K562 (cell line): Measurements from ENCODE around the gene CYP1B1. TPM values are rescaled to one million over a fixed set of nuclear protein-coding genes. Genes with fewer than 3 reads are reported as not detected.

Experiments used
- ATAC-seq: fragments of 200-7000 bp; cut with Tn5 transposase; 3 replicates; pipeline ENCODE4 v1.9.1; 2020; ENCODE audit warnings: moderate library complexity
- BruUV-seq: library from RNA; stranded (reverse); fragments of 400-500 nt; replicated peaks from 2 replicates; lab custom pipeline; 2021; lab: Mats Ljungman, UMichigan
- CTCF ChIA-PET: fragments of 300-600 bp; formaldehyde crosslinking; extraction: SDS; loops from one replicate; lab custom pipeline; 2021; ENCODE audit warnings: low intra/inter-chr PET ratio; lab: Yijun Ruan, JAX
- POLR2A ChIA-PET: fragments of 300-600, 350-650 bp; sonication (Branson Sonifier 250); formaldehyde crosslinking; extraction: SDS; loops from one replicate; lab custom pipeline; 2021; ENCODE audit warnings: antibody characterized with exemption, inconsistent platforms; lab: Yijun Ruan, JAX
- DNase-seq, 4 experiments: peaks; one replicate each; pipeline versions ENCODE4 v3.0.0 to v3.0.0-alpha.2; 2011 to 2018; ENCODE audit warnings: low spot score in 3 of 4, mixed read lengths in 3 of 4; ENCODE audit errors: extremely low read depth in 1 of 4
- FAIRE-seq: peaks from 2 replicates; lab custom pipeline; 2011; peaks lifted over from hg19 to GRCh38; lab: Jason Lieb, UNC
- H2AFZ ChIP-seq: 2 replicates; pipeline ENCODE4 v1.6.0; 2011; ENCODE audit warnings: low read depth, low read length, control low read depth, inconsistent platforms
- H3K27ac ChIP-seq: fragments of 200-600 bp; 3 replicates; pipeline ENCODE4 v1.8.0; 2011; ENCODE audit warnings: low read depth, mild to moderate bottlenecking, control low read depth, inconsistent platforms, low read length, moderate library complexity, mixed read lengths; ENCODE audit errors: extremely low read depth
- H3K27me3 ChIP-seq, 2 experiments: fragments of 300-600 bp in 1 of 2; 2 replicates in 1 of 2; 3 replicates in 1 of 2; pipeline versions ENCODE4 v1.6.0 to v1.8.0; 2011; ENCODE audit warnings: inconsistent platforms in 2 of 2, low read length in 2 of 2, mild to moderate bottlenecking in 1 of 2, mixed read lengths in 1 of 2, moderate library complexity in 1 of 2; ENCODE audit not compliant: control insufficient read depth in 2 of 2, insufficient read depth in 2 of 2
- H3K36me3 ChIP-seq: fragments of 300-600 bp; 3 replicates; pipeline ENCODE4 v1.8.0; 2011; ENCODE audit warnings: mild to moderate bottlenecking, low read length, inconsistent platforms; ENCODE audit not compliant: control insufficient read depth, insufficient read depth
- H3K4me1 ChIP-seq, 2 experiments: fragments of 200-600 bp in 1 of 2; replicated peaks in 1 of 2; 2 replicates in 1 of 2; 3 replicates in 1 of 2; pipeline versions ENCODE4 v1.5.1 to v1.8.0; 2011; ENCODE audit warnings: inconsistent platforms in 2 of 2, low read length in 2 of 2, mild to moderate bottlenecking in 1 of 2, mixed read lengths in 1 of 2, moderate library complexity in 1 of 2; ENCODE audit not compliant: control insufficient read depth in 2 of 2, insufficient read depth in 2 of 2
- H3K4me2 ChIP-seq: 2 replicates; pipeline ENCODE4 v1.6.1; 2011; ENCODE audit warnings: low read length, control low read depth, inconsistent platforms, mixed read lengths; ENCODE audit not compliant: insufficient read depth
- H3K4me3 ChIP-seq: fragments of 200-600 bp; sonication (generic), shearing (Covaris generic); 2 replicates; pipeline ENCODE4 v1.5.1; 2016; ENCODE audit warnings: control low read depth, inconsistent platforms
- H3K79me2 ChIP-seq: fragments of 200-600 bp; 3 replicates; pipeline ENCODE4 v1.8.0; 2011; ENCODE audit warnings: low read length, inconsistent platforms; ENCODE audit not compliant: control insufficient read depth, insufficient read depth
- H3K9ac ChIP-seq, 2 experiments: 2 replicates each; pipeline versions ENCODE4 v1.6.0 to v1.6.1; 2011; ENCODE audit warnings: low read depth in 2 of 2, low read length in 2 of 2, control low read depth in 1 of 2, inconsistent platforms in 1 of 2, mild to moderate bottlenecking in 1 of 2, mixed read lengths in 1 of 2; ENCODE audit not compliant: insufficient read depth in 1 of 2
- H3K9me1 ChIP-seq: one replicate; pipeline ENCODE4 v1.6.0; 2011; ENCODE audit warnings: inconsistent platforms, mild to moderate bottlenecking, low read length, moderate library complexity; ENCODE audit not compliant: control insufficient read depth, insufficient read depth
- H3K9me3 ChIP-seq: replicated peaks from 2 replicates; pipeline ENCODE4 v1.5.1; 2011; ENCODE audit warnings: low read depth, low read length, inconsistent platforms; ENCODE audit not compliant: control insufficient read depth, insufficient read depth
- H4K20me1 ChIP-seq: replicated peaks from 2 replicates; pipeline ENCODE4 v1.6.1; 2011; ENCODE audit warnings: low read length, inconsistent platforms, mixed read lengths; ENCODE audit not compliant: control insufficient read depth, insufficient read depth
- BRCA1 ChIP-seq, 2 experiments: fragments of 450-650 bp in 1 of 2; sonication (generic) in 1 of 2; formaldehyde crosslinking in 1 of 2; IDR thresholded peaks; 2 replicates each; pipeline versions ENCODE4 v1.5.0 to v1.6.1; 2017 to 2020; ENCODE audit warnings: mild to moderate bottlenecking in 1 of 2, missing genetic modification reagents in 1 of 2
- DMBX1 ChIP-seq: fragments of 250-450 bp; sonication (Bioruptor Pico); IDR thresholded peaks from 2 replicates; pipeline ENCODE4 v1.8.0; 2022; ENCODE audit warnings: inconsistent platforms, mild to moderate bottlenecking, moderate library complexity, borderline replicate concordance
- SMC3 ChIP-seq: conservative IDR thresholded peaks from 2 replicates; pipeline ENCODE4 v1.6.1; 2011; ENCODE audit warnings: low read depth, low read length, improper control_type of control experiment; ENCODE audit not compliant: insufficient read depth
- SRF ChIP-seq, 2 experiments: fragments of 250-450, 450-650 bp in 1 of 2; sonication (Bioruptor Pico) in 1 of 2; sonication (generic) in 1 of 2; formaldehyde crosslinking; IDR thresholded peaks; 2 replicates each; pipeline versions ENCODE4 v1.5.0 to v1.5.1; 2020 to 2022; ENCODE audit warnings: mild to moderate bottlenecking in 1 of 2, missing genetic modification reagents in 1 of 2
- ZNF24 ChIP-seq: fragments of 450-650 bp; IDR thresholded peaks from 2 replicates; pipeline ENCODE4 v1.6.1; 2016
- WGBS: fragments of 100-300 bp; shearing (Covaris generic); methylation state at CpG from one replicate; pipeline ENCODE4 v1.1.6; 2016; ENCODE audit warnings: low coverage, mixed read lengths; ENCODE audit not compliant: insufficient coverage; ENCODE audit errors: missing lambda C conversion rate; 5-methylcytosine and 5-hydroxymethylcytosine counted together
- in situ Hi-C: fragments of 300-500 bp; cut with MboI; formaldehyde crosslinking; loops from 4 replicates; pipeline ENCODE4 v1.15.0; 2018; ENCODE audit warnings: inconsistent platforms, mixed read lengths
- intact Hi-C: fragments of 100-400 bp; cut with micrococcal nuclease; formaldehyde crosslinking; loops from 2 replicates; pipeline ENCODE4 v1.14.2; 2022
- polyA plus RNA-seq, 8 experiments: library from polyadenylated mRNA; depleted of rRNA in 4 of 8; stranded (reverse) in 5 of 8; unstranded in 3 of 8; fragments of >200 nt; fragmentation: Nextera tagmentation in 2 of 8; fragmentation: Illumina TruSeq in 1 of 8; extraction: Ambion mirVana in 2 of 8; extraction: Trizol in 1 of 8; gene quantifications; 2 replicates each; pipeline versions ENCODE4 v1.2.1 to v1.2.3, GENCODE V29; 2011 to 2014; ENCODE audit warnings: inconsistent platforms in 1 of 8, missing spikeins in 1 of 8
- total RNA-seq, 7 experiments: library from RNA; depleted of rRNA in 6 of 7; stranded (reverse); fragments of >200 nt in 6 of 7; fragmentation: Illumina TruSeq in 2 of 7; extraction: Trizol in 2 of 7; gene quantifications; 2 replicates each; pipeline versions ENCODE4 v1.2.1 to v1.2.3, GENCODE V29; 2011 to 2021; ENCODE audit warnings: low replicate concordance in 1 of 7

CYP1B1 gene
- total and polyA plus RNA-seq, 9 of the 15 experiments (the other 6 are each of a cell fraction or from before 2014, with no cell fraction given), result 0.07 TPM; not detected in 8

DNA sequence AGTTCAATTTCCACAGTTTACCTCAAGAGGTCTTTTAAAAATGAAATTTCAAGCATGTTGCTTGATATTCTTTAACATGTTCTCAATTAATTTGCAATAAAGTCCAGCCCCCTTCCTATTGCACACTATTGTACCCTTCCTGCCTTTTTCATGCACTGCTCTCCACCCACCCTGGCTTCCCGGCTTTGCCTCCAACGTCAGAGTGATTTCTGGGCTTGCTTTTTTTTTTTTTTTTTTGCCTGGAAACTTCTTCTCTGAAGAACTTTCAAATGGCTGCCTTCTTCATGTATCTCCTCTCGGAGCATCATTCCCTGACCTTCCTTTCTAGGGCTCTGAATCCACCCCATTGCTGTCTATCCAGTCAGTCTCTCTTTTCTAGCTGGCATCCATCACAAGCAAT is 24.4 kb upstream of the CYP1B1 start:
- CTCF ChIA-PET, result no interaction called here
- no TSS peak for BruUV-seq
- H3K27ac ChIP-seq, result no peak overlapping the region
- TF ChIP-seq ZNF24 (no peak), SRF (CRISPR knock-in tag; IDR thresholded peaks at IDR 0.05) (no peak), BRCA1 (IDR thresholded peaks at IDR 0.05) (no peak), BRCA1 (CRISPR knock-in tag; IDR thresholded peaks at IDR 0.05) (no peak), DMBX1 (CRISPR knock-in tag) (no peak), SMC3 (no peak)
- peaks cover 15% of the 10 kb centered on the region in 2 experiments; a peak in 4 of 5 replicates for H3K27me3 ChIP-seq
- H2AFZ ChIP-seq, result no peak overlapping the region
- in situ Hi-C loops, result no loop called here
- H3K9me1 ChIP-seq, result no peaks in the 10 kb centered on the region
- WGBS, result no CpG with 5 or more reads among the region's 3 CpGs
- ATAC-seq (no peak), DNase-seq (no peak), FAIRE-seq (no peak)
- no peak overlapping the region for H3K4me3 ChIP-seq
- H3K36me3 ChIP-seq, result no peaks in the 10 kb centered on the region
- intact Hi-C loops, result no loop called here
- H4K20me1 ChIP-seq, result no peaks in the 10 kb centered on the region
- no peak overlapping the region for H3K4me2 ChIP-seq
- H3K9me3 ChIP-seq, result 0 out of 2 replicates have a peak, but pooled peaks cover 1% of the 10 kb centered on the region
- POLR2A ChIA-PET, result no interaction called here
- H3K79me2 ChIP-seq, result no peaks in the 10 kb centered on the region
- H3K9ac ChIP-seq, result no peak overlapping the region
- no peaks in the 10 kb centered on the region for H3K4me1 ChIP-seq
